Breast epithelium (tissue), 4 donors: Measurements from ENCODE around the gene EED. TPM values are rescaled to one million over a fixed set of nuclear protein-coding genes. Genes with fewer than 3 reads are reported as not detected.

Experiments
- DNase-seq, 2 donors: peaks; one replicate each; pipeline ENCODE4 v3.0.0-alpha.2; 2019; ENCODE audit warnings: low spot score in 2 of 2
- H3K27ac ChIP-seq, 2 donors: fragments of 200-600 bp; sonication (generic) in 1 of 2; one replicate each; pipeline ENCODE4 v1.5.1; 2016 to 2019; ENCODE audit warnings: mild to moderate bottlenecking in 1 of 2
- H3K27me3 ChIP-seq, 2 donors: fragments of 200-600 bp; sonication (generic) in 1 of 2; one replicate each; pipeline versions ENCODE4 v1.5.1 to v1.6.0; 2017 to 2019; ENCODE audit warnings: control low read depth in 1 of 2, mild to moderate bottlenecking in 1 of 2
- H3K36me3 ChIP-seq: fragments of 200-600 bp; one replicate; pipeline ENCODE4 v1.5.1; 2019
- H3K4me1 ChIP-seq, 2 donors: fragments of 200-600 bp; sonication (generic); one replicate each; pipeline ENCODE4 v1.5.1; 2016 to 2019; ENCODE audit warnings: control low read depth in 1 of 2
- H3K4me3 ChIP-seq, 3 donors: fragments of 200-600 bp; sonication (generic); 1 replicate in 2 of 3; 2 replicates in 1 of 3; pipeline ENCODE4 v1.5.1; 2016 to 2019; ENCODE audit warnings: mild to moderate bottlenecking in 3 of 3, moderate library complexity in 2 of 3
- H3K9me3 ChIP-seq, 2 donors: fragments of 200-600 bp; sonication (generic) in 1 of 2; one replicate each; pipeline ENCODE4 v1.5.1; 2016 to 2019; ENCODE audit warnings: control low read depth in 1 of 2
- CTCF ChIP-seq, 3 donors: fragments of 450-650 bp; IDR thresholded peaks; one replicate each; pipeline ENCODE4 v1.5.1; 2016 to 2017; ENCODE audit warnings: antibody characterized with exemption in 3 of 3, mild to moderate bottlenecking in 3 of 3, moderate library complexity in 3 of 3
- POLR2A ChIP-seq: fragments of 450-650 bp; IDR thresholded peaks from one replicate; pipeline ENCODE4 v1.6.1; 2016; ENCODE audit warnings: antibody characterized with exemption, mild to moderate bottlenecking, moderate library complexity
- POLR2AphosphoS5 ChIP-seq, 3 donors: sonication (generic); formaldehyde crosslinking; IDR thresholded peaks; one replicate each; pipeline ENCODE4 v1.6.1; 2017; ENCODE audit warnings: antibody characterized with exemption in 3 of 3
- intact Hi-C: fragments of 100-400 bp; cut with DNase I; formaldehyde crosslinking; loops from one replicate; pipeline ENCODE4 v1.15.1; 2023; ENCODE audit warnings: low total_unique reads
- total RNA-seq, 3 donors: library from RNA; depleted of rRNA; stranded (reverse); fragments of >200 nt; gene quantifications; one replicate each; pipeline ENCODE4 v1.1.0, GENCODE V29; 2016

The EED gene
- total RNA-seq, 3 donors from 2014 or later, result 14.6 to 39.4 (median 26.2) TPM

GRCh38 chr11:86256608-86257007, 12.1 kb downstream of the EED start:
- H3K27ac ChIP-seq, result no peak overlapping the region
- no peaks in the 10 kb centered on the region for H3K4me1 ChIP-seq
- no peak for TF ChIP-seq POLR2AphosphoS5 (IDR thresholded peaks at IDR 0.05)
- no peak for TF ChIP-seq CTCF (IDR thresholded peaks at IDR 0.05)
- TF ChIP-seq POLR2A, result no peak
- no peaks in the 10 kb centered on the region for H3K27me3 ChIP-seq
- DNase-seq, result no peak
- H3K9me3 ChIP-seq, result no peaks in the 10 kb centered on the region
- intact Hi-C loops, result no loop called here
- no peak overlapping the region for H3K4me3 ChIP-seq
- no peaks in the 10 kb centered on the region for H3K36me3 ChIP-seq

- DNase-seq, result no peak
- Histone ChIP-seq H3K36me3 (no peaks in the 10 kb centered on the region), H3K27ac (no peak overlapping the region), H3K4me1 (no peaks in the 10 kb centered on the region), H3K4me3 (no peak overlapping the region), H3K9me3 (no peaks in the 10 kb centered on the region), H3K27me3 (no peaks in the 10 kb centered on the region)
- intact Hi-C loops, result no loop called here
- TF ChIP-seq POLR2A, result no peak
- no peak for TF ChIP-seq CTCF (IDR thresholded peaks at IDR 0.05)
- TF ChIP-seq POLR2AphosphoS5 (IDR thresholded peaks at IDR 0.05), result no peak
Observed at GRCh38 chr11:86257446-86257845, 12.9 kb downstream of the EED start.

- TF ChIP-seq POLR2A (no peak), CTCF (IDR thresholded peaks at IDR 0.05) (no peak), POLR2AphosphoS5 (IDR thresholded peaks at IDR 0.05) (no peak)
- H3K9me3 ChIP-seq, result no peaks in the 10 kb centered on the region
- intact Hi-C loops, result no loop called here
- H3K27me3 ChIP-seq, result no peaks in the 10 kb centered on the region
- no peak overlapping the region for H3K27ac ChIP-seq
- H3K36me3 ChIP-seq, result no peaks in the 10 kb centered on the region
- H3K4me3 ChIP-seq, result no peak overlapping the region
- DNase-seq, result no peak
- H3K4me1 ChIP-seq, result no peaks in the 10 kb centered on the region
Observed at GRCh38 chr11:86259730-86260129, 15.2 kb downstream of the EED start.

- intact Hi-C loops, result no loop called here
- no peak overlapping the region for H3K27ac ChIP-seq
- TF ChIP-seq POLR2A, result no peak
- no peak for TF ChIP-seq CTCF (IDR thresholded peaks at IDR 0.05)
- no peak for TF ChIP-seq POLR2AphosphoS5 (IDR thresholded peaks at IDR 0.05)
- H3K4me1 ChIP-seq, result no peaks in the 10 kb centered on the region
- no peaks in the 10 kb centered on the region for H3K27me3 ChIP-seq
- H3K4me3 ChIP-seq, result no peak overlapping the region
- no peaks in the 10 kb centered on the region for H3K9me3 ChIP-seq
- no peak for DNase-seq
- no peaks in the 10 kb centered on the region for H3K36me3 ChIP-seq
Observed at GRCh38 chr11:86261328-86261727, 16.8 kb downstream of the EED start.

- no peak for DNase-seq
- Histone ChIP-seq H3K4me3 (no peak overlapping the region), H3K27ac (no peak overlapping the region), H3K36me3 (no peaks in the 10 kb centered on the region), H3K27me3 (no peaks in the 10 kb centered on the region), H3K4me1 (no peaks in the 10 kb centered on the region), H3K9me3 (no peaks in the 10 kb centered on the region)
- TF ChIP-seq CTCF (IDR thresholded peaks at IDR 0.05) (no peak), POLR2AphosphoS5 (IDR thresholded peaks at IDR 0.05) (no peak), POLR2A (no peak)
- intact Hi-C loops, result no loop called here
Observed at GRCh38 chr11:86262387-86262786, 17.8 kb downstream of the EED start.
